ENCODE results near the gene LMBRD2.
"Not testable (repeated sequence)": the region's sequence is repeated elsewhere in the genome, so short reads cannot be mapped to it uniquely, and the experiment has no call there.

LMBRD2 gene

GRCh38 chr5:36160617-36161016, 8.9 kb upstream of the LMBRD2 start:
- DNase-seq = no peak

- no peak for DNase-seq
Measured at GRCh38 chr5:36158144-36158543, 6.5 kb upstream of the LMBRD2 start.

- DNase-seq = no peak
Measured at GRCh38 chr5:36156619-36157018, 4.9 kb upstream of the LMBRD2 start.

GRCh38 chr5:36156121-36156601, 4.5 kb upstream of the LMBRD2 start:
- DNase-seq = no peak

- no peak for DNase-seq
Measured at GRCh38 chr5:36155291-36155690, 3.6 kb upstream of the LMBRD2 start.

GRCh38 chr5:36153726-36154125, 2.0 kb upstream of the LMBRD2 start:
- no peak for DNase-seq

- DNase-seq = no peak
Measured at GRCh38 chr5:36153298-36153677, 1.6 kb upstream of the LMBRD2 start.

- no peak for DNase-seq
Measured at GRCh38 chr5:36152324-36153297, 924 bp upstream of the LMBRD2 start.

GRCh38 chr5:36150676-36151433, 832 bp downstream of the LMBRD2 start:
- DNase-seq = no peak

GRCh38 chr5:36147681-36148080, 4.0 kb downstream of the LMBRD2 start:
- no peak for DNase-seq

- DNase-seq = no peak
Measured at GRCh38 chr5:36146390-36146789, 5.3 kb downstream of the LMBRD2 start.

- no peak for DNase-seq
Measured at GRCh38 chr5:36145311-36145710, 6.4 kb downstream of the LMBRD2 start.

- DNase-seq = no peak
Measured at GRCh38 chr5:36138900-36139683, 12.6 kb downstream of the LMBRD2 start.

- no peak for DNase-seq
Measured at GRCh38 chr5:36136581-36136980, 15.1 kb downstream of the LMBRD2 start.

GRCh38 chr5:36135988-36136387, 15.7 kb downstream of the LMBRD2 start:
- no peak for DNase-seq

- DNase-seq = not testable (repeated sequence)
Measured at GRCh38 chr5:36133009-36133408, 18.7 kb downstream of the LMBRD2 start.

GRCh38 chr5:36129666-36130065, 22.0 kb downstream of the LMBRD2 start:
- DNase-seq = not testable (repeated sequence)

GRCh38 chr5:36128795-36129194, 22.9 kb downstream of the LMBRD2 start:
- no peak for DNase-seq

- DNase-seq = no peak
Measured at GRCh38 chr5:36125868-36126267, 25.8 kb downstream of the LMBRD2 start.

GRCh38 chr5:36111238-36111637, 40.4 kb downstream of the LMBRD2 start:
- DNase-seq = no peak

- no peak for DNase-seq
Measured at GRCh38 chr5:36108758-36109460, 42.8 kb downstream of the LMBRD2 start.

GRCh38 chr5:36105819-36106218, 45.9 kb downstream of the LMBRD2 start:
- no peak for DNase-seq
